Fibroblast of lung (primary cell): ENCODE results near the gene TBC1D22A.

ENCODE experiments used
- CTCF ChIP-seq, 2 donors: IDR thresholded peaks in 1 of 2; conservative IDR thresholded peaks in 1 of 2; 1 replicate in 1 of 2; 2 replicates in 1 of 2; pipeline ENCODE4 v1.5.1; 2011 to 2012; ENCODE audit warnings: low read length in 2 of 2, control low read depth in 1 of 2, inconsistent platforms in 1 of 2, low read depth in 1 of 2, mild to moderate bottlenecking in 1 of 2
- EZH2 ChIP-seq: IDR thresholded peaks from 2 replicates; pipeline ENCODE4 v1.5.1; 2012; ENCODE audit warnings: low read length, control low read depth, mild to moderate bottlenecking; ENCODE audit errors: missing control alignments

GRCh38 chr22:47112582-47112965, 350.1 kb downstream of the TBC1D22A start:
- TF ChIP-seq CTCF (conservative IDR thresholded peaks at IDR 0.05 in 1 of 2, IDR thresholded peaks at IDR 0.05 in 1 of 2; ENCODE audit: low read depth in 1 of 2, low read length in 2 of 2) (no peak), EZH2 (no peak)
